Osteoblast (primary cell): ENCODE results near the gene ZBTB48. TPM values are rescaled to one million over a fixed set of nuclear protein-coding genes. Genes with fewer than 3 reads are reported as not detected.

Source experiments
- DNase-seq: peaks from one replicate; pipeline ENCODE4 v3.0.0; 2011; ENCODE audit warnings: low spot score, mixed read lengths; ENCODE audit not compliant: insufficient read length; ENCODE audit errors: missing footprints
- H2AFZ ChIP-seq: 2 replicates; pipeline ENCODE4 v1.6.0; 2011; ENCODE audit warnings: mild to moderate bottlenecking, low read length
- H3K27ac ChIP-seq: 2 replicates; pipeline ENCODE4 v1.5.1; 2011; ENCODE audit warnings: mild to moderate bottlenecking, low read depth, low read length, moderate library complexity
- H3K27me3 ChIP-seq: 2 replicates; pipeline ENCODE4 v1.6.0; 2012; ENCODE audit warnings: mild to moderate bottlenecking, control low read depth, inconsistent platforms, low read length, moderate library complexity; ENCODE audit not compliant: insufficient read depth
- H3K36me3 ChIP-seq: 2 replicates; pipeline ENCODE4 v1.5.1; 2011; ENCODE audit warnings: mild to moderate bottlenecking, low read length, control low read depth, moderate library complexity; ENCODE audit not compliant: insufficient read depth
- H3K4me1 ChIP-seq: 2 replicates; pipeline ENCODE4 v1.5.1; 2011; ENCODE audit warnings: mild to moderate bottlenecking, low read length, control low read depth, moderate library complexity; ENCODE audit not compliant: insufficient read depth
- H3K4me2 ChIP-seq: 2 replicates; pipeline ENCODE4 v1.6.0; 2011; ENCODE audit warnings: mild to moderate bottlenecking, low read length; ENCODE audit not compliant: insufficient read depth
- H3K4me3 ChIP-seq: fragments of 200-600 bp; sonication (generic); 3 replicates; pipeline ENCODE4 v1.5.1; 2012; ENCODE audit warnings: mild to moderate bottlenecking, low read length, inconsistent platforms; ENCODE audit not compliant: insufficient read depth
- H3K79me2 ChIP-seq: 2 replicates; pipeline ENCODE4 v1.6.0; 2012; ENCODE audit warnings: mild to moderate bottlenecking, low read length, control low read depth, inconsistent platforms; ENCODE audit not compliant: insufficient read depth
- H3K9me3 ChIP-seq: 2 replicates; pipeline ENCODE4 v1.5.1; 2011; ENCODE audit warnings: low read depth, low read length, control low read depth
- H4K20me1 ChIP-seq: 2 replicates; pipeline ENCODE4 v1.6.0; 2012; ENCODE audit warnings: mild to moderate bottlenecking, low read length, control low read depth; ENCODE audit not compliant: insufficient read depth
- total RNA-seq: library from RNA; depleted of rRNA; stranded (reverse); fragments of >200 nt; gene quantifications from 2 replicates; pipeline ENCODE4 v1.2.3, GENCODE V29; 2012
- TF ChIP-seq, protein P1 (sequence below): IDR thresholded peaks from 2 replicates; pipeline ENCODE4 v1.5.1; 2011; ENCODE audit warnings: mild to moderate bottlenecking, low read depth, low read length, moderate library complexity; ENCODE audit errors: extremely low read depth

The ZBTB48 gene
- total RNA-seq, 1 donor, result 14.5 TPM

GRCh38 chr1:6619045-6619444 is 39.3 kb downstream of the ZBTB48 start:
- H3K9me3 ChIP-seq, result no peaks in the 10 kb centered on the region
- no peak overlapping the region for H3K4me3 ChIP-seq
- DNase-seq, result no peak
- peaks cover 63% of the 10 kb centered on the region for H3K36me3 ChIP-seq
- TF ChIP-seq, protein P1, sequence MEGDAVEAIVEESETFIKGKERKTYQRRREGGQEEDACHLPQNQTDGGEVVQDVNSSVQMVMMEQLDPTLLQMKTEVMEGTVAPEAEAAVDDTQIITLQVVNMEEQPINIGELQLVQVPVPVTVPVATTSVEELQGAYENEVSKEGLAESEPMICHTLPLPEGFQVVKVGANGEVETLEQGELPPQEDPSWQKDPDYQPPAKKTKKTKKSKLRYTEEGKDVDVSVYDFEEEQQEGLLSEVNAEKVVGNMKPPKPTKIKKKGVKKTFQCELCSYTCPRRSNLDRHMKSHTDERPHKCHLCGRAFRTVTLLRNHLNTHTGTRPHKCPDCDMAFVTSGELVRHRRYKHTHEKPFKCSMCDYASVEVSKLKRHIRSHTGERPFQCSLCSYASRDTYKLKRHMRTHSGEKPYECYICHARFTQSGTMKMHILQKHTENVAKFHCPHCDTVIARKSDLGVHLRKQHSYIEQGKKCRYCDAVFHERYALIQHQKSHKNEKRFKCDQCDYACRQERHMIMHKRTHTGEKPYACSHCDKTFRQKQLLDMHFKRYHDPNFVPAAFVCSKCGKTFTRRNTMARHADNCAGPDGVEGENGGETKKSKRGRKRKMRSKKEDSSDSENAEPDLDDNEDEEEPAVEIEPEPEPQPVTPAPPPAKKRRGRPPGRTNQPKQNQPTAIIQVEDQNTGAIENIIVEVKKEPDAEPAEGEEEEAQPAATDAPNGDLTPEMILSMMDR, result no peak
- no peak overlapping the region for H3K27ac ChIP-seq
- H3K4me1 ChIP-seq, result no peaks in the 10 kb centered on the region
- peaks cover 70% of the 10 kb centered on the region for H4K20me1 ChIP-seq
- H3K4me2 ChIP-seq, result no peak overlapping the region
- no peaks in the 10 kb centered on the region for H3K27me3 ChIP-seq
- H3K79me2 ChIP-seq, result peaks cover 91% of the 10 kb centered on the region
- no peak overlapping the region for H2AFZ ChIP-seq

- H3K4me2 ChIP-seq, result no peak overlapping the region
- no peak overlapping the region for H3K4me3 ChIP-seq
- peaks cover 60% of the 10 kb centered on the region for H4K20me1 ChIP-seq
- TF ChIP-seq, protein P1, result no peak
- no peaks in the 10 kb centered on the region for H3K27me3 ChIP-seq
- no peak overlapping the region for H2AFZ ChIP-seq
- H3K79me2 ChIP-seq, result peaks cover 84% of the 10 kb centered on the region
- no peaks in the 10 kb centered on the region for H3K9me3 ChIP-seq
- no peak overlapping the region for H3K27ac ChIP-seq
- peaks cover 59% of the 10 kb centered on the region for H3K36me3 ChIP-seq
- H3K4me1 ChIP-seq, result peaks cover 9% of the 10 kb centered on the region
- peak; percentile 87 for DNase-seq
These were observed 41.9 kb downstream of the ZBTB48 start for GRCh38 chr1:6621429-6622391.

DNA sequence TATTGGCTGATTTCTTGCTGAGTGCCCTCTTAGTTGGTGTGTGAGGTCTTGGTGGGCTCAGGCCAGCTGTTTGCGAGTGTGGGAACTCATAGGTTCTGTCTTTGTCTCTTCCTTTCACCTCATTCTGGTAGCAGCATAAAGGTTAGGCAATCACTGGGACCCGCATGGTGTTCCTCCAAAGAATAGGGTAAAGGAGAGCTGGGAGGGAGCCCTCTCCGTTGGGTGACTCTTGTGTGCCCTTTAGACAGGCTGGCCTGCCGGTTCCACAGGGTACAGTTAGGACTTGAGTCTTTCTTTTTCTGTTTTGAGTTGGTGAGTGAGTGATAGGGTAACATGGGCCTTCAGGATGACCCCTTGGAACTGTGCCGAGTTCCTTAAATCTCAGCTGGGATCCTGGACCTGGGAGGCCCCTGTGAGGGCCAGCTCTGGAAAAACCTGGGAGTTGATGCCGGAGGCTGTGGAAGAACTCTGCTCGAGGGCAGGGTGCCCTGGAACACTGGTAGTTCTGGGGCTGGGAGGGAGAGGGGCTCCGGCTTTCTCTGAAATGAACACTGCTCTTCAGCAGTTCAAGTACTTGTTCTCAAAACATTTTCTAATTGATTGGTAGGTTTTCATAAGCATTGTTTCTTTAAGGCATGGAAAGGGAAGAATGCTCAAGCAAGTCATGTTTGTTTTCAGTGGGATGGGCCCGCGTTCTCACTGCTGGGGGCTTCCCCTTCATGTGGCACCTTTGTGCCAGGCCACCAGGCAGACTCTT is 42.8 kb downstream of the ZBTB48 start:
- no peak overlapping the region for H3K4me2 ChIP-seq
- peak; percentile 72 for DNase-seq
- H3K79me2 ChIP-seq, result peaks cover 84% of the 10 kb centered on the region
- H3K27ac ChIP-seq, result no peak overlapping the region
- H4K20me1 ChIP-seq, result peaks cover 57% of the 10 kb centered on the region
- peaks cover 9% of the 10 kb centered on the region for H3K4me1 ChIP-seq
- no peak overlapping the region for H3K4me3 ChIP-seq
- H2AFZ ChIP-seq, result no peak overlapping the region
- no peaks in the 10 kb centered on the region for H3K9me3 ChIP-seq
- TF ChIP-seq, protein P1, result no peak
- peaks cover 57% of the 10 kb centered on the region for H3K36me3 ChIP-seq
- no peaks in the 10 kb centered on the region for H3K27me3 ChIP-seq
